ENCODE measurements around the gene ZNF649.

ZNF649 gene

GRCh38 chr19:51887522-51888498 is 17.0 kb downstream of the ZNF649 start, which contains the start of gene ZNF577:
Gene ZNF577, minus strand, starts transcription at chr19:51887951. Its CDS starts 7,569 bp downstream, at chr19:51880382.
- DNase-seq = peak; percentile 82

GRCh38 chr19:51884713-51885112 is 20.1 kb downstream of the ZNF649 start:
- DNase-seq = no peak

- DNase-seq = no peak
Observed at GRCh38 chr19:51882518-51882917, 22.3 kb downstream of the ZNF649 start.

- DNase-seq = no peak
Observed at GRCh38 chr19:51873097-51873496, 31.7 kb downstream of the ZNF649 start.

GRCh38 chr19:51861870-51862622 is 42.8 kb downstream of the ZNF649 start:
- no peak for DNase-seq
